GM19238 (cell line): ENCODE measurements around the gene CHN1.

Experiments used
- DNase-seq: peaks from one replicate; pipeline ENCODE4 v3.0.0; 2011; ENCODE audit warnings: low spot score; ENCODE audit not compliant: insufficient read length

The CHN1 gene

GRCh38 chr2:174830561-174830960 is 174.6 kb downstream of the CHN1 start:
- DNase-seq, result no peak

GRCh38 chr2:174829550-174829949 is 175.6 kb downstream of the CHN1 start:
- DNase-seq, result no peak

GRCh38 chr2:174827371-174828369 is 177.5 kb downstream of the CHN1 start:
- no peak for DNase-seq

GRCh38 chr2:174826051-174826450 is 179.1 kb downstream of the CHN1 start:
- DNase-seq, result no peak

GRCh38 chr2:174824068-174824467 is 181.1 kb downstream of the CHN1 start:
- no peak for DNase-seq

GRCh38 chr2:174821628-174822027 is 183.6 kb downstream of the CHN1 start:
- no peak for DNase-seq

GRCh38 chr2:174820361-174820760 is 184.8 kb downstream of the CHN1 start:
- DNase-seq, result no peak

GRCh38 chr2:174815526-174815925 is 189.7 kb downstream of the CHN1 start:
- DNase-seq, result no peak

GRCh38 chr2:174812037-174812436 is 193.1 kb downstream of the CHN1 start:
- no peak for DNase-seq

- no peak for DNase-seq
These were observed 197.2 kb downstream of the CHN1 start for GRCh38 chr2:174807931-174808330.

GRCh38 chr2:174805803-174806202 is 199.4 kb downstream of the CHN1 start:
- no peak for DNase-seq

- DNase-seq, result no peak
These were observed 202.7 kb downstream of the CHN1 start for GRCh38 chr2:174802459-174802858.

- no peak for DNase-seq
These were observed 204.6 kb downstream of the CHN1 start for GRCh38 chr2:174800436-174801205.

GRCh38 chr2:174798801-174799200 is 206.4 kb downstream of the CHN1 start:
- DNase-seq, result no peak

GRCh38 chr2:174797781-174798276 is 207.4 kb downstream of the CHN1 start:
- DNase-seq, result no peak

GRCh38 chr2:174796319-174796771 is 208.8 kb downstream of the CHN1 start:
- no peak for DNase-seq

GRCh38 chr2:174794851-174795374 is 210.3 kb downstream of the CHN1 start:
- DNase-seq, result no peak

- no peak for DNase-seq
These were observed 212.7 kb downstream of the CHN1 start for GRCh38 chr2:174792309-174793025.

GRCh38 chr2:174791746-174792280 is 213.4 kb downstream of the CHN1 start:
- DNase-seq, result no peak

- no peak for DNase-seq
These were observed 214.2 kb downstream of the CHN1 start for GRCh38 chr2:174791020-174791419.

- no peak for DNase-seq
These were observed 216.2 kb downstream of the CHN1 start for GRCh38 chr2:174789001-174789400.
